Forelimb muscle (tissue), 1 donor: Measurements from ENCODE around the gene UBE2V1. TPM values are rescaled to one million over a fixed set of nuclear protein-coding genes. Genes with fewer than 3 reads are reported as not detected.
"Not testable (repeated sequence)": the region's sequence is repeated elsewhere in the genome, so short reads cannot be mapped to it uniquely, and the experiment has no call there.

Experiments
- DNase-seq: peaks from one replicate; pipeline ENCODE4 v3.0.0-alpha.2; 2013; ENCODE audit warnings: low read depth
- polyA plus RNA-seq: library from polyadenylated mRNA; unstranded; fragments of 120-200 nt; gene quantifications from one replicate; pipeline ENCODE4 v1.2.1, GENCODE V29; 2013; ENCODE audit not compliant: insufficient read length

Gene UBE2V1
- polyA plus RNA-seq, 1 donor, result 110 TPM

- no peak for DNase-seq
Observed at GRCh38 chr20:50115041-50115512, 2.1 kb upstream of the UBE2V1 start.

GRCh38 chr20:50113420-50114224 lies 672 bp upstream of the UBE2V1 start:
- no peak for DNase-seq

- no peak for DNase-seq
Observed at GRCh38 chr20:50111829-50112495, 988 bp downstream of the UBE2V1 start.

- DNase-seq, result no peak
Observed at GRCh38 chr20:50111120-50111828, 1.7 kb downstream of the UBE2V1 start.

- DNase-seq, result no peak
Observed at GRCh38 chr20:50110141-50111047, 2.6 kb downstream of the UBE2V1 start.

- DNase-seq, result no peak
Observed at GRCh38 chr20:50108556-50109235, 4.3 kb downstream of the UBE2V1 start.

GRCh38 chr20:50107796-50108331 lies 5.1 kb downstream of the UBE2V1 start:
- no peak for DNase-seq

- no peak for DNase-seq
Observed at GRCh38 chr20:50107086-50107660, 5.8 kb downstream of the UBE2V1 start.

- DNase-seq, result not testable (repeated sequence)
Observed at GRCh38 chr20:50106669-50107068, 6.3 kb downstream of the UBE2V1 start.

- DNase-seq, result not testable (repeated sequence)
Observed at GRCh38 chr20:50103464-50104107, 9.4 kb downstream of the UBE2V1 start.

- DNase-seq, result not testable (repeated sequence)
Observed at GRCh38 chr20:50102551-50102950, 10.4 kb downstream of the UBE2V1 start.

- DNase-seq, result no peak
Observed at GRCh38 chr20:50101887-50102286, 11.1 kb downstream of the UBE2V1 start.

GRCh38 chr20:50101281-50101680 lies 11.7 kb downstream of the UBE2V1 start:
- no peak for DNase-seq

GRCh38 chr20:50100552-50100951 lies 12.4 kb downstream of the UBE2V1 start:
- DNase-seq, result no peak

- no peak for DNase-seq
Observed at GRCh38 chr20:50099565-50099991, 13.4 kb downstream of the UBE2V1 start.

GRCh38 chr20:50099113-50099512 lies 13.8 kb downstream of the UBE2V1 start:
- no peak for DNase-seq

GRCh38 chr20:50098259-50098658 lies 14.7 kb downstream of the UBE2V1 start:
- DNase-seq, result no peak

GRCh38 chr20:50097843-50098242 lies 15.1 kb downstream of the UBE2V1 start:
- no peak for DNase-seq

GRCh38 chr20:50096237-50096636 lies 16.7 kb downstream of the UBE2V1 start:
- DNase-seq, result no peak
